Stomach smooth muscle (tissue), 2 donors: ENCODE measurements around the gene CDK13.

Experiments used
- H3K27ac ChIP-seq: one replicate; pipeline ENCODE4 v1.7.0; 2013; ENCODE audit warnings: mild to moderate bottlenecking, low read length, inconsistent platforms
- H3K27me3 ChIP-seq, 2 donors: one replicate each; pipeline ENCODE4 v1.7.0; 2013; ENCODE audit warnings: low read length in 2 of 2; ENCODE audit not compliant: insufficient read depth in 2 of 2, control insufficient read depth in 1 of 2
- H3K36me3 ChIP-seq, 2 donors: one replicate each; pipeline ENCODE4 v1.7.0; 2013; ENCODE audit warnings: low read length in 2 of 2; ENCODE audit not compliant: control insufficient read depth in 2 of 2, insufficient read depth in 2 of 2
- H3K4me1 ChIP-seq: one replicate; pipeline ENCODE4 v1.7.0; 2013; ENCODE audit warnings: low read length; ENCODE audit not compliant: control insufficient read depth, insufficient read depth
- H3K4me3 ChIP-seq, 2 donors: one replicate each; pipeline ENCODE4 v1.7.0; 2013; ENCODE audit warnings: low read length in 2 of 2
- H3K9ac ChIP-seq, 2 donors: one replicate each; pipeline ENCODE4 v1.7.0; 2013; ENCODE audit warnings: low read length in 2 of 2, mild to moderate bottlenecking in 1 of 2
- H3K9me3 ChIP-seq, 2 donors: one replicate each; pipeline ENCODE4 v1.7.0; 2013; ENCODE audit warnings: low read length in 2 of 2; ENCODE audit not compliant: control insufficient read depth in 2 of 2
- donor health status: healthy.
- donor health status: Pancreatic carcinoma.

CDK13 gene

GRCh38 chr7:39971924-39972323 lies 21.9 kb downstream of the CDK13 start:
- H3K27ac ChIP-seq: no peak overlapping the region
- no peaks in the 10 kb centered on the region for H3K36me3 ChIP-seq
- H3K9ac ChIP-seq: no peak overlapping the region
- H3K9me3 ChIP-seq: no peaks in the 10 kb centered on the region
- no peak overlapping the region for H3K4me3 ChIP-seq
- no peaks in the 10 kb centered on the region for H3K4me1 ChIP-seq
- H3K27me3 ChIP-seq: no peaks in the 10 kb centered on the region

- Histone ChIP-seq H3K9me3 (no peaks in the 10 kb centered on the region), H3K4me3 (no peak overlapping the region), H3K27me3 (no peaks in the 10 kb centered on the region), H3K4me1 (no peaks in the 10 kb centered on the region), H3K9ac (no peak overlapping the region), H3K27ac (no peak overlapping the region), H3K36me3 (no peaks in the 10 kb centered on the region)
These were observed 23.7 kb downstream of the CDK13 start for GRCh38 chr7:39973801-39974200.

GRCh38 chr7:39978230-39978934 lies 28.3 kb downstream of the CDK13 start:
- no peaks in the 10 kb centered on the region for H3K4me1 ChIP-seq
- H3K27ac ChIP-seq: no peak overlapping the region
- H3K4me3 ChIP-seq: no peak overlapping the region
- no peaks in the 10 kb centered on the region for H3K36me3 ChIP-seq
- no peaks in the 10 kb centered on the region for H3K27me3 ChIP-seq
- no peaks in the 10 kb centered on the region for H3K9me3 ChIP-seq
- H3K9ac ChIP-seq: no peak overlapping the region

GRCh38 chr7:39979406-39980073 lies 29.5 kb downstream of the CDK13 start:
- no peaks in the 10 kb centered on the region for H3K4me1 ChIP-seq
- no peak overlapping the region for H3K9ac ChIP-seq
- no peak overlapping the region for H3K4me3 ChIP-seq
- H3K27ac ChIP-seq: no peak overlapping the region
- H3K9me3 ChIP-seq: no peaks in the 10 kb centered on the region
- H3K36me3 ChIP-seq: no peaks in the 10 kb centered on the region
- no peaks in the 10 kb centered on the region for H3K27me3 ChIP-seq

GRCh38 chr7:39985398-39985918 lies 35.4 kb downstream of the CDK13 start:
- no peak overlapping the region for H3K9ac ChIP-seq
- no peak overlapping the region for H3K4me3 ChIP-seq
- H3K4me1 ChIP-seq: no peaks in the 10 kb centered on the region
- H3K9me3 ChIP-seq: no peaks in the 10 kb centered on the region
- no peak overlapping the region for H3K27ac ChIP-seq
- H3K36me3 ChIP-seq: peaks cover 0 to 3% of the 10 kb centered on the region in 2 donors
- no peaks in the 10 kb centered on the region for H3K27me3 ChIP-seq

GRCh38 chr7:39987641-39988347 lies 37.7 kb downstream of the CDK13 start:
- no peak overlapping the region for H3K4me3 ChIP-seq
- H3K27me3 ChIP-seq: no peaks in the 10 kb centered on the region
- no peaks in the 10 kb centered on the region for H3K4me1 ChIP-seq
- H3K9ac ChIP-seq: no peak overlapping the region
- H3K9me3 ChIP-seq: no peaks in the 10 kb centered on the region
- H3K27ac ChIP-seq: no peak overlapping the region
- peaks cover 0 to 3% of the 10 kb centered on the region in 2 donors for H3K36me3 ChIP-seq

- no peaks in the 10 kb centered on the region for H3K9me3 ChIP-seq
These were observed 50.8 kb downstream of the CDK13 start for GRCh38 chr7:40000734-40001315.

GRCh38 chr7:40001649-40002048 lies 51.6 kb downstream of the CDK13 start:
- H3K4me1 ChIP-seq: no peaks in the 10 kb centered on the region
- no peak overlapping the region for H3K27ac ChIP-seq
- H3K27me3 ChIP-seq: no peaks in the 10 kb centered on the region
- H3K9me3 ChIP-seq: no peaks in the 10 kb centered on the region
- no peak overlapping the region for H3K9ac ChIP-seq
- no peak overlapping the region for H3K4me3 ChIP-seq
- peaks cover 5 to 6% of the 10 kb centered on the region in 2 donors for H3K36me3 ChIP-seq

More at GRCh38 chr7:40000734-40001315, 50.8 kb downstream of the CDK13 start:
- H3K36me3 ChIP-seq: peaks cover 5 to 6% of the 10 kb centered on the region in 2 donors
- no peaks in the 10 kb centered on the region for H3K4me1 ChIP-seq
- H3K4me3 ChIP-seq: no peak overlapping the region
- H3K9ac ChIP-seq: no peak overlapping the region
- no peak overlapping the region for H3K27ac ChIP-seq
- H3K27me3 ChIP-seq: no peaks in the 10 kb centered on the region

- Histone ChIP-seq H3K27ac (no peak overlapping the region), H3K36me3 (peaks cover 5 to 6% of the 10 kb centered on the region in 2 donors), H3K27me3 (no peaks in the 10 kb centered on the region), H3K9me3 (no peaks in the 10 kb centered on the region), H3K9ac (no peak overlapping the region), H3K4me1 (no peaks in the 10 kb centered on the region), H3K4me3 (no peak overlapping the region)
These were observed 53.5 kb downstream of the CDK13 start for GRCh38 chr7:40003597-40003996.

- Histone ChIP-seq H3K4me1 (no peaks in the 10 kb centered on the region), H3K27ac (no peak overlapping the region), H3K36me3 (peaks cover 2 to 9% of the 10 kb centered on the region in 2 donors)
These were observed 58.3 kb downstream of the CDK13 start for GRCh38 chr7:40008223-40008815.

More at GRCh38 chr7:40008223-40008815, 58.3 kb downstream of the CDK13 start:
- Histone ChIP-seq H3K9me3 (no peaks in the 10 kb centered on the region), H3K9ac (no peak overlapping the region), H3K27me3 (no peaks in the 10 kb centered on the region), H3K4me3 (no peak overlapping the region)
